Stimulated activated naive CD8-positive, alpha-beta T cell treated with anti-CD3 and anti-CD28 coated beads, Interleukin-15, Interleukin-2, amounts not matched to agents 100 ng/mL and 50 ng/mL, for 24 hours (primary cell): ENCODE data around the gene FUT4.
A peak's percentile ranks its signal among the peaks of the same experiment; 100 is the strongest.
"Not testable (repeated sequence)": the region's sequence is repeated elsewhere in the genome, so short reads cannot be mapped to it uniquely, and the experiment has no call there.

ENCODE experiments used
- H3K27ac Mint-ChIP-seq: one replicate; pipeline ENCODE4 v1.8.0; 2021; ENCODE audit warnings: mild to moderate bottlenecking, mixed read lengths
- H3K27me3 Mint-ChIP-seq: one replicate; pipeline ENCODE4 v1.8.0; 2021; ENCODE audit warnings: mixed read lengths
- H3K36me3 Mint-ChIP-seq: one replicate; pipeline ENCODE4 v1.8.0; 2021; ENCODE audit warnings: low read depth, mixed read lengths
- H3K4me1 Mint-ChIP-seq: one replicate; pipeline ENCODE4 v1.8.0; 2021; ENCODE audit warnings: low read depth, mixed read lengths
- H3K4me3 Mint-ChIP-seq: one replicate; pipeline ENCODE4 v1.8.0; 2021; ENCODE audit warnings: mild to moderate bottlenecking, mixed read lengths
- H3K9me3 Mint-ChIP-seq: one replicate; pipeline ENCODE4 v1.8.0; 2021; ENCODE audit warnings: mixed read lengths

The FUT4 gene

GRCh38 chr11:94568717-94569116 lies 25.0 kb downstream of the FUT4 start:
- no peaks in the 10 kb centered on the region for H3K9me3 Mint-ChIP-seq
- H3K27me3 Mint-ChIP-seq: no peaks in the 10 kb centered on the region
- H3K36me3 Mint-ChIP-seq: no peaks in the 10 kb centered on the region
- no peak overlapping the region for H3K4me3 Mint-ChIP-seq
- H3K27ac Mint-ChIP-seq: no peak overlapping the region
- H3K4me1 Mint-ChIP-seq: no peaks in the 10 kb centered on the region

- H3K4me1 Mint-ChIP-seq, H3K9me3 Mint-ChIP-seq, H3K4me3 Mint-ChIP-seq, H3K27ac Mint-ChIP-seq, H3K27me3 Mint-ChIP-seq, H3K36me3 Mint-ChIP-seq: not testable (repeated sequence)
These were observed 29.3 kb downstream of the FUT4 start for GRCh38 chr11:94572975-94573374.

- no peaks in the 10 kb centered on the region for H3K27me3 Mint-ChIP-seq
These were observed 30.7 kb downstream of the FUT4 start for GRCh38 chr11:94574193-94574961.

GRCh38 chr11:94576306-94576705 lies 32.6 kb downstream of the FUT4 start:
- Mint-ChIP-seq H3K4me1 (no peaks in the 10 kb centered on the region), H3K27ac (no peak overlapping the region), H3K9me3 (no peaks in the 10 kb centered on the region), H3K27me3 (no peaks in the 10 kb centered on the region), H3K4me3 (no peak overlapping the region), H3K36me3 (no peaks in the 10 kb centered on the region)

More at GRCh38 chr11:94574193-94574961, 30.7 kb downstream of the FUT4 start:
- no peaks in the 10 kb centered on the region for H3K4me1 Mint-ChIP-seq
- H3K27ac Mint-ChIP-seq: no peak overlapping the region
- H3K9me3 Mint-ChIP-seq: no peaks in the 10 kb centered on the region
- H3K4me3 Mint-ChIP-seq: no peak overlapping the region
- H3K36me3 Mint-ChIP-seq: no peaks in the 10 kb centered on the region

- H3K36me3 Mint-ChIP-seq: no peaks in the 10 kb centered on the region
- H3K4me1 Mint-ChIP-seq: peaks cover 8% of the 10 kb centered on the region
- no peak overlapping the region for H3K4me3 Mint-ChIP-seq
- H3K9me3 Mint-ChIP-seq: no peaks in the 10 kb centered on the region
- H3K27me3 Mint-ChIP-seq: no peaks in the 10 kb centered on the region
- no peak overlapping the region for H3K27ac Mint-ChIP-seq
These were observed 34.1 kb downstream of the FUT4 start for GRCh38 chr11:94577841-94578240.

- Mint-ChIP-seq H3K36me3 (no peaks in the 10 kb centered on the region), H3K27ac (no peak overlapping the region), H3K4me3 (no peak overlapping the region), H3K4me1 (peaks cover 8% of the 10 kb centered on the region), H3K27me3 (no peaks in the 10 kb centered on the region), H3K9me3 (no peaks in the 10 kb centered on the region)
These were observed 38.2 kb downstream of the FUT4 start for GRCh38 chr11:94581926-94582325.

GRCh38 chr11:94583213-94583865 lies 39.6 kb downstream of the FUT4 start:
- Mint-ChIP-seq H3K9me3 (no peaks in the 10 kb centered on the region), H3K4me1 (peaks cover 8% of the 10 kb centered on the region), H3K36me3 (no peaks in the 10 kb centered on the region), H3K27ac (no peak overlapping the region), H3K27me3 (no peaks in the 10 kb centered on the region), H3K4me3 (no peak overlapping the region)

- H3K9me3 Mint-ChIP-seq: no peaks in the 10 kb centered on the region
- H3K27me3 Mint-ChIP-seq: no peaks in the 10 kb centered on the region
- H3K27ac Mint-ChIP-seq: peak overlapping the region; percentile 18
- peaks cover 8% of the 10 kb centered on the region for H3K4me1 Mint-ChIP-seq
- no peak overlapping the region for H3K4me3 Mint-ChIP-seq
- no peaks in the 10 kb centered on the region for H3K36me3 Mint-ChIP-seq
These were observed 40.3 kb downstream of the FUT4 start for GRCh38 chr11:94583866-94584500.

GRCh38 chr11:94584978-94585377 lies 41.3 kb downstream of the FUT4 start:
- no peak overlapping the region for H3K4me3 Mint-ChIP-seq
- no peak overlapping the region for H3K27ac Mint-ChIP-seq
- no peaks in the 10 kb centered on the region for H3K27me3 Mint-ChIP-seq
- H3K9me3 Mint-ChIP-seq: no peaks in the 10 kb centered on the region
- peaks cover 8% of the 10 kb centered on the region for H3K4me1 Mint-ChIP-seq
- H3K36me3 Mint-ChIP-seq: no peaks in the 10 kb centered on the region

- no peak overlapping the region for H3K4me3 Mint-ChIP-seq
- no peaks in the 10 kb centered on the region for H3K36me3 Mint-ChIP-seq
- H3K27me3 Mint-ChIP-seq: no peaks in the 10 kb centered on the region
- H3K4me1 Mint-ChIP-seq: peaks cover 8% of the 10 kb centered on the region
- no peak overlapping the region for H3K27ac Mint-ChIP-seq
- no peaks in the 10 kb centered on the region for H3K9me3 Mint-ChIP-seq
These were observed 41.7 kb downstream of the FUT4 start for GRCh38 chr11:94585399-94585798.

GRCh38 chr11:94586546-94586945 lies 42.8 kb downstream of the FUT4 start:
- Mint-ChIP-seq H3K27me3 (no peaks in the 10 kb centered on the region), H3K27ac (no peak overlapping the region), H3K4me1 (peaks cover 8% of the 10 kb centered on the region), H3K9me3 (no peaks in the 10 kb centered on the region), H3K36me3 (no peaks in the 10 kb centered on the region), H3K4me3 (no peak overlapping the region)

- peaks cover 3% of the 10 kb centered on the region for H3K4me1 Mint-ChIP-seq
- H3K36me3 Mint-ChIP-seq: no peaks in the 10 kb centered on the region
- H3K9me3 Mint-ChIP-seq: no peaks in the 10 kb centered on the region
- no peak overlapping the region for H3K4me3 Mint-ChIP-seq
- H3K27ac Mint-ChIP-seq: no peak overlapping the region
- H3K27me3 Mint-ChIP-seq: no peaks in the 10 kb centered on the region
These were observed 43.3 kb downstream of the FUT4 start for GRCh38 chr11:94586978-94587377.

GRCh38 chr11:94588366-94588942 lies 44.7 kb downstream of the FUT4 start:
- no peaks in the 10 kb centered on the region for H3K36me3 Mint-ChIP-seq
- no peaks in the 10 kb centered on the region for H3K9me3 Mint-ChIP-seq
- no peak overlapping the region for H3K27ac Mint-ChIP-seq
- H3K4me3 Mint-ChIP-seq: no peak overlapping the region
- H3K27me3 Mint-ChIP-seq: no peaks in the 10 kb centered on the region
- H3K4me1 Mint-ChIP-seq: no peaks in the 10 kb centered on the region

- Mint-ChIP-seq H3K4me1 (no peaks in the 10 kb centered on the region), H3K4me3 (no peak overlapping the region), H3K27me3 (no peaks in the 10 kb centered on the region), H3K27ac (no peak overlapping the region), H3K36me3 (no peaks in the 10 kb centered on the region), H3K9me3 (no peaks in the 10 kb centered on the region)
These were observed 46.8 kb downstream of the FUT4 start for GRCh38 chr11:94590352-94591041.

GRCh38 chr11:94593030-94593429 lies 49.3 kb downstream of the FUT4 start:
- Mint-ChIP-seq H3K9me3 (no peaks in the 10 kb centered on the region), H3K4me1 (no peaks in the 10 kb centered on the region), H3K27ac (no peak overlapping the region), H3K36me3 (no peaks in the 10 kb centered on the region), H3K27me3 (no peaks in the 10 kb centered on the region), H3K4me3 (no peak overlapping the region)
